ENCODE results near the gene PRR12.
A peak's percentile ranks its signal among the peaks of the same experiment; 100 is the strongest.
"Not testable (repeated sequence)": the region's sequence is repeated elsewhere in the genome, so short reads cannot be mapped to it uniquely, and the experiment has no call there.

The PRR12 gene

GRCh38 chr19:49592486-49593232 lies 1.7 kb downstream of the PRR12 start:
- no peak for DNase-seq

DNA sequence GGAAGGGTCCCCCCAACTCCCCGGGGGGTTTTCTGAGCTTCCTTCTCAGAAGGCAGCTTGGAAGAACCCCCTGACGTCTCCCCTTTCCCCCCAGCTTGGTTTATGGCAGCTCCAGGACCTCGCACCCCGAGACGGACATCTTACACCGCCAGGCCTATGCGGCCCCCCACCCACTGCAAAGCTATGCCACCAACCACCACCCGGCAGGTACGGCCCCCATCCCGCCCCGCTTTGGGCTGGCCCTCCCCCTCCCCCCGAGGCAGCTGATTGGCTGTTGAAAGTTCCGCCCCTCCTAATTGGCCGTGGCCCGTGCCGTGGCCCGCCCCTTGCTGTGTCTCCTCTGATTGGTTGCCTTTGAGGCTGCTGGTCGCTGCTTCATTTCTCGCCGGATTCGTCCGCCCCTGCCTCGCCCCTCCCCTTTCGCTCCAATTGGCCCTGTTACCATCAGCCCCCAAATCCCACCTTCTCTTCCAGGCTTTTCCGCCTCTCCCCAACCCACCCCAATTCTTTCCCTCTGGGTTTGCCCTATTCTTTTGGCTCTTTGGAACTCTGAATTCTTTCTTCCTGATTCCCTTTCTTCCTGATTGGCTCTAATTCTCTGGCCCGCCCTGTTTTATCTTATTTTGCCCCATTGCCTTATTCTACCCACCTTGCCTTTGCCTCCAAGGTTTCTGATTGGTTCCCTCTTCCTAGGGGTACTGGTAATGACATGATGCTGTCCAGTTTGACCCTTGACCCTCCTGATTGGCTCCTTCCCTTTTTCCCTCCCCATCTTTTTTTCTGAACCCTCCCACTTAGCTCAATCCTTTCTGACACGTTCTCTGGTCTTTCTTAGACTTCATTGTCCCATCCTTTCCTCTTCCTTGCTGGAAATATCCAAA lies 2.5 kb downstream of the PRR12 start:
- DNase-seq: peak; percentile 94

DNA sequence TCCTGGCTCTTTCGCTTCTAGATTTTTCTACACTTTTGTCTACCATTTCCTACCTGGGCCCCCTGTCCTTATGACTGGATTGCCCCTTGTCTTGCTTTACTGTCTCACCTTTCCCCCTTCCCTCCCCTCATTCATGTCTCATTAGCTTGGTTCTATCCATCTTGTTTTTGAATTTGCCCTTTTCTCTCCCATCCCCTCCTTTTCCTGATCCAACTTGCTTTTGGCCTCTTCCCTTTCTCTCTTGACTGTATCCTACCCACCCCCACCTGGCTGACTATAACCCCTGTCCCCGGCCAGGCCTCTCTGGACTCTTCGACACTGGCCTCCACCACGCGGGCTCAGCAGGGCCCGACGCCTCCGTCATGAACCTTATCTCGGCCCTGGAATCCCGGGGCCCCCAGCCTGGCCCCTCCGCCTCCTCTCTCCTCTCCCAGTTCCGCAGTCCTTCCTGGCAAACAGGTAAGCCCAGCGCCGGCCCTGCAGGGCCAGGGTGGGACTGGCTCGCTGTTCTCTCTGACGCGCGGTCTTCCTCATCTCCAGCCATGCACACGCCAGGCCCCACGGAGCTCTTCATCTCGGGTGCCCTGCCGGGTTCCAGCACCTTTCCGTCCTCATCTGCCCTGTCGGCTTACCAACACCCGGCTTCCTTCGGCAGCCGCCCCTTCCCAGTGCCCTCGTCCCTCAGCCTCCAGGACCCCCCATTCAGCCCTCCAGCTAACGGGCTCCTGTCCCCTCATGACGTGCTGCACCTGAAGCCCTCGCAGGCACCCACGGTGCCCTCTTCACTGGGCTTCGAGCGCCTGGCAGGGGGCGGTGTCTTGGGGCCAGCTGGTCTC lies 3.4 kb downstream of the PRR12 start:
- DNase-seq: no peak

GRCh38 chr19:49594993-49595818 lies 4.2 kb downstream of the PRR12 start:
- no peak for DNase-seq

GRCh38 chr19:49595819-49596404 lies 4.9 kb downstream of the PRR12 start:
- no peak for DNase-seq

GRCh38 chr19:49596407-49596806 lies 5.4 kb downstream of the PRR12 start:
- no peak for DNase-seq

DNA sequence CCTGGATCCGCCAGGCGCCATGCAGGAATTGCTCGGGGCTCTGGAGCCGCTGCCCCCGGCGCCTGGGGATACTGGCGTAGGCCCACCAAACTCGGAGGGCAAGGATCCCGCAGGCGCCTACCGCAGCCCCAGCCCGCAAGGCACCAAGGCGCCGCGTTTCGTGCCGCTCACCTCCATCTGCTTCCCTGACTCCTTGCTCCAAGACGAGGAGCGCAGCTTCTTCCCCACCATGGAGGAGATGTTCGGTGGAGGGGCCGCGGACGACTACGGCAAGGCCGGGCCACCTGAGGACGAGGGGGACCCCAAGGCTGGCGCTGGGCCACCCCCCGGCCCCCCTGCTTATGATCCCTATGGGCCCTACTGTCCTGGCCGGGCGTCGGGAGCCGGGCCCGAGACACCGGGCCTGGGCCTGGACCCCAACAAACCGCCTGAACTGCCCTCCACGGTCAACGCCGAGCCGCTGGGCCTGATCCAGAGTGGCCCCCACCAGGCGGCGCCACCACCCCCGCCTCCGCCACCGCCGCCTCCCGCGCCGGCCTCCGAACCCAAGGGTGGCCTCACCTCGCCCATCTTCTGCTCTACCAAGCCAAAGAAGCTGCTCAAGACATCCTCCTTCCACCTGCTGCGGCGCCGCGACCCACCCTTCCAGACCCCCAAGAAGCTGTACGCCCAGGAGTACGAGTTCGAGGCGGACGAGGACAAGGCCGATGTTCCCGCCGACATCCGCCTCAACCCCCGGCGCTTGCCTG lies 6.1 kb downstream of the PRR12 start:
- no peak for DNase-seq

- no peak for DNase-seq
Observed at GRCh38 chr19:49597703-49597974, 6.7 kb downstream of the PRR12 start.

DNA sequence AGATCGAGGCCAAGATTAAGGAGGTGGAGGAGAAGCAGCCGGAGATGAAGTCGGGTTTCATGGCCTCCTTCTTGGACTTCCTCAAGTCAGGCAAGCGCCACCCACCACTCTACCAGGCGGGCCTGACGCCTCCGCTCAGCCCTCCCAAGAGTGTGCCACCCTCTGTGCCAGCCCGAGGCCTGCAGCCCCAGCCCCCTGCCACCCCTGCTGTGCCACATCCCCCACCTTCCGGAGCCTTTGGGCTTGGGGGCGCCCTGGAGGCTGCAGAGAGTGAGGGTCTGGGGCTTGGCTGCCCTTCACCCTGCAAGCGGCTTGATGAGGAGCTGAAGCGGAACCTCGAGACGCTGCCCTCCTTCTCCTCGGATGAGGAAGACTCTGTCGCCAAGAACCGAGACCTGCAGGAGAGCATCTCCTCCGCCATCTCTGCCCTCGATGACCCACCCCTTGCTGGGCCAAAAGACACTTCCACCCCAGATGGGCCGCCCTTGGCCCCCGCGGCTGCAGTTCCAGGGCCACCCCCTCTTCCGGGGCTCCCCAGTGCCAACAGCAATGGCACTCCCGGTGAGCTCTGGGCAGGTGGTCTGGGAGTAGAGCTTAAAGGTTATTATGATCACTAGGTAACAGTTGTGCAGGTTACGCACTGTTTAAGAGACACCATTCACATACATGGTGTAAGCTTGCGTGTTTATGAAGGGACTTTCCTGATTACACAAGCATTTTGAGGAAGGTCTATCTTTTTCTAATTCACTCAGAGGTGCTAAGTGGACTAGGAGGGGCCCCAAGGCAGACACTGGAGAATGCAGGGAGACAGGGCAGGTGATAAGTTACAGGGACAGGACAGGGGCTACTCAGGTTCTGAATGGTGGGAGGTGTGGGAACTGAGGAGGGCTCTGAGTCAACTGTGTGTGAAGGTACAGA lies 8.7 kb downstream of the PRR12 start:
- no peak for DNase-seq

DNA sequence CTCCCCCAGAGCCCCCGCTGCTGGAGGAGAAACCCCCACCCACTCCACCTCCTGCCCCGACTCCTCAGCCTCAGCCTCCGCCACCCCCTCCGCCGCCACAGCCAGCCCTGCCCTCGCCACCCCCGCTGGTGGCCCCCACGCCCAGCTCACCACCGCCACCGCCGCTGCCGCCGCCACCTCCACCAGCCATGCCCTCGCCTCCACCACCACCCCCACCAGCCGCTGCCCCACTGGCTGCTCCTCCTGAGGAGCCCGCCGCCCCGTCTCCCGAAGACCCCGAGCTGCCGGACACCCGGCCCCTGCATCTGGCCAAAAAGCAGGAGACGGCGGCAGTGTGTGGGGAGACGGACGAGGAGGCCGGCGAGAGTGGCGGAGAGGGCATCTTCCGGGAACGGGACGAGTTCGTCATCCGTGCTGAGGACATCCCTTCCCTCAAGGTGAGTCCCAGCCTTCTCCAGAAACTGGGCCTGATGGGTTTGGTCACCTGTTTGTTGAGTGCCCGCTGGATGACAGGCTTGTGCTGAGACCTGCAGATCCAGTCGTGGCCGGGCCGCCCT lies 10.6 kb downstream of the PRR12 start:
- no peak for DNase-seq

DNA sequence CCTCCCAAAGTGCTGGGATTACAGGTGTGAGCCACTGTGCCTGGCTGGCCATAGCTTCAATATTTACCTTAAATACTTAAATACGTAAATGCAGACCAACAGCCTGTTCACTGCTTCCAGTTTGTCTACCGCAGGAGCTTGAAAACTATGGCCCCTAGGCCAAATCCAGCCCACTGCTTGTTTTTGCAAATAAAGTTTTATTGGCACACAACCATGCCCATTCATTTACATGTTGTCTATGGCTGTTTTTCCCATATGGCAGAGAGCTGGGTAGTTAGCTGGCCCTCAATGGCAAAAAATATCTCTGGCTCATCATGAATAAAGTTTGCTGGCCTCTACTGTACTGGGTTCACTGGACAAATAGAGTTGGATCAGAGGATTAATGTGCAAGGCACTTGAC lies 11.8 kb downstream of the PRR12 start:
- no peak for DNase-seq

GRCh38 chr19:49605605-49606004 lies 14.6 kb downstream of the PRR12 start:
- no peak for DNase-seq

- no peak for DNase-seq
Observed at GRCh38 chr19:49609499-49610092, 18.6 kb downstream of the PRR12 start.

DNA sequence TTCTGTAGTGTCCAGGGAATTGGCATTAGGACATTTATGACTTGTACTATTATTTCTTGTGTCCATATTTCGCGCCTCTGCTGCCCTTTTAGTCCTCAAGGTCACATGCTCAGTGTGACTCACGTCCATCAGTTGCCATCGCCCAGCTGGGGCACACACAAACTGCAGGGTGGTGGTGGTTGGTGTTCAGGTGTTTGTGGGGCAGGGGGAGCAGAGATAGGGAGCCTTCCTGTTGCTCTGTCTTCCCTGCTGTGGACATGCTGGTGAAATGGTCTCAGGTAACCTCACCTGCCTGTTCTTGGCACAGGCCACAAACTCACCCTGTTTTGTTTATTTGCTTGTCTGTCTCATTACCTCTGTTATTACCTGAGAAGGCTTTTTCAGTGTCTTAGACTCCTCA lies 22.4 kb downstream of the PRR12 start:
- DNase-seq: no peak

DNA sequence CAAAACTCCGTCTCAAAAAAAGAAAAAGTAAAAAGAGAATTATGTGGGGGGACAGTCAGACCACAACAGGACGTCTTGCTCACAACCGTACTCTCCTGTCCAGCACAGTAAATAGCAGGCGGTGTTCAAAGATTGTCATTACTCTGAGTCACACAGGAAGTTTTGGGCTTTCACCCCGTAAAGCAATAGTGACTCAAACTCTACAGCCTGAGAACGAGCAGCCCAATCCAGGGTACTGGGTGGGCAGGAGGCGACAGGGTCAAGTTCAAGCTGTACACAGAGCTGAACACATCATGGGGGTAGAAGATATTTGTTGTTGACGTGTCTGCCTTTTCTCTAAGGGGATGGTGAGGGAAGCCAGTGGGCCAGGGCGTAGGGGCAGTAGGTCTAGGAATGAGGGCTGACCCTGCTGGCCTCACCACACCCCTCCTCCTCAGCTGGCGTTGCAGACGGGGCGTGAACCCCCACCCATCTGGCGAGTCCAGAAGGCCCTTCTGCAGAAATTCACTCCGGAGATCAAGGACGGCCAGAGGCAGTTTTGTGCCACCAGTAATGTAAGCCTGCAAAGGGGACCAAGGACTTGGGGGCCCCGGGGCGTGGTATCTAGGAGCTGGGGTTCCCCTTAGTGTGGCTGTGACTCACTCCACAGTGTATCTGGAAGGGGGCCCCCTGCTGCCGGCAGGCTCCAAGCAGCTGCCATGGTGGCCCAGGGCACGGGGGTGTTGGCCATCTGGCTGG lies 23.3 kb downstream of the PRR12 start:
- no peak for DNase-seq

DNA sequence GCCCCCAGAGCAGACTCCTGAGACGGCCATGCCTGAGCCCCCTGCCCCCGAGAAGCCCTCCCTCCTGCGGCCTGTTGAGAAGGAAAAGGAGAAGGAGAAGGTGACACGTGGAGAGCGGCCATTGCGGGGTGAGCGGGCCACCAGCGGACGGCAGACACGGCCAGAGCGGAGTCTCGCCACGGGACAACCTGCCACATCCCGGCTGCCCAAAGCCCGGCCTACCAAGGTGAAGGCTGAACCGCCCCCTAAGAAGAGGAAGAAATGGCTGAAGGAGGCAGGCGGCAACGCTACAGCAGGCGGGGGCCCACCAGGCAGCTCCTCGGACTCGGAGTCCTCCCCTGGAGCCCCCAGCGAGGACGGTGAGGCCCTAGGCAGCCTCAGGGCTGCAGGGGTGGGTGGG lies 24.9 kb downstream of the PRR12 start:
- DNase-seq: no peak

DNA sequence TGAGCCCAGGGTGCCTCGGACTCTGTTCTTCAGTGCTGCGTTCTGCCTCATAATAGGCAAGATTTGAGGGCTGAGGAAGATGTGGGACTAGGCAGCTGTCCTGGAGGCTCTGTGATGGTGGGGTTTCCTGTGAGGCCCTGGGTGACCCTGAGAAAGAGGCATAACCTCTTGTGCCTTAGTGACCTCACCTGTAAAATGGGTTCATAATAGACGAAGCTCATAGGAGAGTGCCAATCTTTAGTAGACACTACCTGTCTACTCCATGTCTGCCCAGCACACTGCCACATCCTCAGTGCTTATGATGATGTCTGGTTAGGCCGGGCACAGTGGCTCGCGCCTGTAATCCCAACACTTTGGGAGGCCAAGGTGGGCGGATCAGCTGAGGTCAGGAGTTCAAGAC lies 25.6 kb downstream of the PRR12 start:
- no peak for DNase-seq

DNA sequence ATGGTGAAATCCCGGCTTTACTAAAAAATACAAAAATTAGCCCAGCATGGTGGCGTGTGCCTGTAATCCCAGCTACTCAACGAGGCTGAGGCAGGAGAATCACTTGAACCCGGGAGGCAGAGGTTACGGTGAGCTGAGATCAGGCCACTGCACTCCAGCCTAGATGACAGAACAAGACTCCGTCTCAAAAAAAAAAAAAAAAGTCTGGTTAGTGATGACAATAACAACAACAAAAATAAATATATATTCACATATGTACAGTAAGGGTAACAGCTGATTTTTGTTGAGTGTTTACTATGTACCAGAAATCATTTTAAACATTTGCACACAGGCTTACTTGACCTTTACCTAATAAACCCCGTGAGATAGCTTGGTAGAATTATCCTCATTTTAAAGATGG lies 26.0 kb downstream of the PRR12 start:
- no peak for DNase-seq

DNA sequence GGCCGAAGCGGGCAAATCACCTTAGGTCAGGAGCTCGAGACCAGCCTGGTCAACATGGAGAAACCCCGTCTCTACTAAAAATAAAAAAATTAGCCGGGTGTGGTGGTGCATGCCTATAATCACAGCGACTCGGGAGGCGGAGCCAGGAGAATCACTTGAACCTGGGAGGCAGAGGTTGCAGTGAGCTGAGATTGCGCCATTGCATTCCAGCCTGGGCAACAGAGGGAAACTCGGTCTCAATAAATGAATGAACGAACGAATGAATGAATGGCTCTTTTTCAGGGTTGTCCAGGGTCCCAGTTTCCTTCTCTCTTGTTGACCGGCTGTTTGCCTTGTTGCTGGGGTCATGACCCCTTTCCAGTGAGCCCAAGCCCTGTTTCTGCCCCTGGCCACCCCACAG lies 26.9 kb downstream of the PRR12 start:
- not testable (repeated sequence) for DNase-seq
